ENCODE data around the gene ANKRD55. TPM values are rescaled to one million over a fixed set of nuclear protein-coding genes. Genes with fewer than 3 reads are reported as not detected.

The ANKRD55 gene
- total and polyA plus RNA-seq, 2 of the 8 experiments (the other 6 are each of a cell fraction or from before 2014, with no cell fraction given): not detected

DNA sequence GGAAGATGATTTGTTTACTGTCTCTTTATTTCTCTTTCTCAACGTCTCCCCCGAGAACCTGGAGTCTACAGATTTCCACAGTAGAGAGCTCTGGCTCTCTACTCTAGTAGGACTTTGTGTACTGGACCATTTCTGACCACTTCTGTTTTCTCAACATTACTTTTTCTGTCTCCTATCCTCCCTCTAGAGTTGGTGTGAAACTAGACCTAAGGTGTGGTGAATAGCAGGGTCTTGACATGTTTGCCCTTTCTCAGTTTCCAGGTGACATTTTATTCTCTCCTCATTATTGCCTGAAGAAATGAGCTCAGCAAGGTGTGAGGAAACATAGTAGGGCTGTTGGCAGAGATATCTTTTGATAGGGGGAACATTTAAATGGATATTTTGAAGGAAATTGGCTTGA is 176.3 kb downstream of the ANKRD55 start:
- CTCF ChIA-PET (ENCODE audit: partially characterized antibody): no interaction called here
- Histone ChIP-seq H3K4me3 (ENCODE audit: extremely low read depth in 1 of 4, insufficient read depth in 2 of 4, low read depth in 3 of 4, low read length in 4 of 4) (no peak overlapping the region), H4K20me1 (replicated peaks in 1 of 2; ENCODE audit: control insufficient read depth in 1 of 2, insufficient read depth in 2 of 2, low read length in 2 of 2) (no peaks in the 10 kb centered on the region), H3K79me2 (ENCODE audit: control insufficient read depth in 1 of 2, insufficient read depth in 2 of 2, low read length in 2 of 2) (no peaks in the 10 kb centered on the region), H4K5ac (ENCODE audit: insufficient read length, low read depth, low read length) (no peak overlapping the region), H3K23ac (ENCODE audit: insufficient read length) (no peak overlapping the region), H2BK5ac (ENCODE audit: low read depth, low read length) (no peak overlapping the region), H3K36me3 (ENCODE audit: control insufficient read depth in 2 of 4, insufficient read depth in 4 of 4, low read length in 3 of 4) (no peaks in the 10 kb centered on the region), H3K18ac (ENCODE audit: extremely low read depth, low read length) (no peak overlapping the region), H3K14ac (ENCODE audit: insufficient read length) (no peak overlapping the region), H3K23me2 (ENCODE audit: low read depth, low read length) (no peaks in the 10 kb centered on the region), H3K27ac (ENCODE audit: low read depth, low read length) (no peak overlapping the region), H3K4ac (replicated peaks; ENCODE audit: insufficient read length, low read depth, low read length) (no peak overlapping the region), H4K91ac (replicated peaks; ENCODE audit: insufficient read length, low read length) (no peak overlapping the region), H2BK15ac (ENCODE audit: low read length) (no peak overlapping the region), H2BK120ac (replicated peaks; ENCODE audit: low read depth, low read length) (no peak overlapping the region), H2AFZ (ENCODE audit: low read length) (no peak overlapping the region), H3K56ac (replicated peaks; ENCODE audit: insufficient read length, low read depth, low read length) (no peak overlapping the region), H3K79me1 (ENCODE audit: low read depth, low read length) (no peaks in the 10 kb centered on the region), H3K9ac (replicated peaks in 1 of 4; ENCODE audit: extremely low read depth in 1 of 4, low read depth in 3 of 4, low read length in 3 of 4) (no peak overlapping the region), H3K4me2 (ENCODE audit: insufficient read depth in 1 of 2, low read depth in 2 of 2, low read length in 2 of 2) (no peak overlapping the region), H2BK12ac (ENCODE audit: low read depth, low read length) (no peak overlapping the region), H4K8ac (ENCODE audit: extremely low read depth, insufficient read depth, low read length) (no peak overlapping the region), H3K27me3 (replicated peaks in 1 of 4; ENCODE audit: control insufficient read depth in 3 of 4, extremely low read depth in 1 of 4, insufficient read depth in 3 of 4, low read length in 3 of 4) (no peaks in the 10 kb centered on the region), H2BK20ac (ENCODE audit: low read length) (no peak overlapping the region), H3K4me1 (replicated peaks in 1 of 4; ENCODE audit: control insufficient read depth in 3 of 4, insufficient read depth in 4 of 4, low read length in 3 of 4) (no peaks in the 10 kb centered on the region), H2AK5ac (ENCODE audit: low read depth, low read length) (no peak overlapping the region), H3K9me3 (ENCODE audit: insufficient read depth in 2 of 2, low read depth in 1 of 2, low read length in 1 of 2) (no peaks in the 10 kb centered on the region)
- POLR2A ChIA-PET (ENCODE audit: partially characterized antibody): no interaction called here
- FAIRE-seq (no peak), DNase-seq (ENCODE audit: low read depth in 1 of 2, low spot score in 2 of 2) (no peak)
- 84% methylated on average over 2 of the region's 2 CpGs; no CpG with 5 or more reads in 1 of the 2 experiments for WGBS, 2 experiments (ENCODE audit: extremely low coverage in 1 of 2, insufficient coverage in 1 of 2, insufficient read length in 1 of 2, insufficient replicate concordance in 2 of 2, low coverage in 1 of 2, low lambda C conversion rate in 2 of 2, missing lambda C conversion rate in 1 of 2)
- TF ChIP-seq KDM1A (IDR thresholded peaks at IDR 0.05; ENCODE audit: borderline replicate concordance, low read length): no peak
- TF ChIP-seq HDAC2 (IDR thresholded peaks at IDR 0.05; ENCODE audit: borderline replicate concordance in 1 of 2, low read depth in 2 of 2, low read length in 2 of 2): no peak
- TF ChIP-seq HDAC6 (IDR thresholded peaks at IDR 0.05; ENCODE audit: low read depth, low read length): no peak
